Mesothelial cell of epicardium (in vitro differentiated cells): ENCODE data around the gene MYCBPAP. TPM values are rescaled to one million over a fixed set of nuclear protein-coding genes. Genes with fewer than 3 reads are reported as not detected.
A peak's percentile ranks its signal among the peaks of the same experiment; 100 is the strongest.

ENCODE experiments used
- DNase-seq, 2 experiments: peaks; one replicate each; pipeline ENCODE4 v3.0.0; 2021; ENCODE audit warnings: low spot score in 2 of 2; ENCODE audit not compliant: unreplicated experiment in 2 of 2
- H3K27ac Mint-ChIP-seq: 2 replicates; pipeline ENCODE4 v1.8.0; 2021; ENCODE audit warnings: mixed read lengths
- H3K27me3 Mint-ChIP-seq: 2 replicates; pipeline ENCODE4 v1.8.0; 2021; ENCODE audit warnings: low read depth, mixed read lengths
- H3K36me3 Mint-ChIP-seq: 2 replicates; pipeline ENCODE4 v1.8.0; 2021; ENCODE audit warnings: mixed read lengths
- H3K4me1 Mint-ChIP-seq: 2 replicates; pipeline ENCODE4 v1.8.0; 2021; ENCODE audit warnings: mixed read lengths
- H3K4me3 Mint-ChIP-seq: 2 replicates; pipeline ENCODE4 v1.8.0; 2021; ENCODE audit warnings: mild to moderate bottlenecking, moderate library complexity, mixed read lengths
- H3K9me3 Mint-ChIP-seq: 2 replicates; pipeline ENCODE4 v1.8.0; 2021; ENCODE audit warnings: mixed read lengths
- CTCF ChIP-seq: fragments of 200-600 bp; sonication (generic); IDR thresholded peaks from one replicate; pipeline ENCODE4 v1.5.0; 2021; ENCODE audit warnings: antibody characterized with exemption; ENCODE audit not compliant: unreplicated experiment
- total RNA-seq: library from RNA; stranded (reverse); gene quantifications from 3 replicates; pipeline ENCODE4 v1.2.1, GENCODE V29; 2021

MYCBPAP gene
- total RNA-seq, 1 donor from 2014 or later = 5.1 TPM

DNA sequence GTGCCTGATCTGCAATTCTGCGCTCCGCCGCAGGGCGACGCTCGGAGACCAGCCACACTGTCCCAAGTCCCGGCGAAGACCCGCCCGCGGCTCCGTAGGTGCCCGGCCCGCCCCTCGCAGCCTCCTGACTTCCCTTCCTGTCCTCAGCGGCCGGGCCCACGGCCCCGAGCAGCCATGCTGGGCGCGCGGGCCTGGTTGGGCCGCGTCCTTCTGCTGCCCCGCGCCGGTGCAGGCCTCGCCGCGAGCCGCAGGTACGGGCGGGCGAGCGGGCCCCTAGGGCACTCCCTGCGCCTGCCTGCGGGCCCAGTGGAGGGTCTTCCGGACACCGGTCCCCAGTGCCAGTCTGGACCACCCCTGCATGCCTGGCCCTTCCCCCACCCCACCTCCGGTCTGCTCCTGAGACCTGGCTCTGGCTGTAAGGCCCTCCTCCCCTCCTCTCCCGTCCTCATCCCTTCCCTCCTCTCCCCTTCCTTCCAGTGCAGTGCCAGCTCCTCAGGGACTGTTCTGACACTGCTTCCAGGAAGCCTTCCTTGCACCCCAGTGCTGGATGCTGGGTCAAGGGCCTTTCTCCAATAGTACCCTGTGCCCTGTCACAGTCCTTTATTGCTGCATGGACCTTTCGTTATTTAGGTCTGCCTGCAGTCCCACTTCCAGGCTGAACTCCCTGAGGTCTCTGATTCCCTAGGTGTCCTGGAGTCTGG lies 38.9 kb downstream of the MYCBPAP start, which contains the start of gene SPATA20:
Gene SPATA20, plus strand, starts transcription at position 140 of the 701 bp plus-strand sequence. Its CDS starts 35 bp downstream, at position 175.
- Mint-ChIP-seq H3K36me3 (no peaks in the 10 kb centered on the region), H3K4me3 (peak within 1 kb of the TSS; percentile 70), H3K27me3 (peaks cover 3% of the 10 kb centered on the region), H3K27ac (peak within 1 kb of the TSS; percentile 47), H3K4me1 (peaks cover 19% of the 10 kb centered on the region), H3K9me3 (no peaks in the 10 kb centered on the region)
- DNase-seq = peak; percentile 84 to 91
- TF ChIP-seq CTCF = peak; percentile 98

DNA sequence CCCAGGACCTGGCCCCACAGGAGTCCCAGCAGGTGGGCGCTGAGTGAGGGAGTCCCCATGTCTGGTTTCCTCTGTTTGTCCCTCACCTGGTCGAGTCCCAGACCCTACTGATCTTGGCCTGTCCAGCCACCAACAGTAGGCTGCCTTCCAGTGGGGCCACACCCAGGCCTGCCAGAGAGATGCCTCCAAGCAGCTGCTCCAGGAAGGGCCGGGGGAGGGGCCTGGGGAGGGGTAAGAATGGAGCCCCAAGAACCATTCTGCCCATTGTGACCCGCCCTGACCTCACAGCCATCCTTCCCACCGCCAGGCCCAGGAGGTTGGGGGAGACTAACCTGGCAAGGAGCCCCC lies 39.5 kb downstream of the MYCBPAP start:
- no peak for TF ChIP-seq CTCF
- Mint-ChIP-seq H3K4me3 (peak overlapping the region; percentile 70), H3K9me3 (no peaks in the 10 kb centered on the region), H3K4me1 (peaks cover 14% of the 10 kb centered on the region), H3K27ac (no peak overlapping the region), H3K36me3 (no peaks in the 10 kb centered on the region), H3K27me3 (peaks cover 3% of the 10 kb centered on the region)
- no peak for DNase-seq

DNA sequence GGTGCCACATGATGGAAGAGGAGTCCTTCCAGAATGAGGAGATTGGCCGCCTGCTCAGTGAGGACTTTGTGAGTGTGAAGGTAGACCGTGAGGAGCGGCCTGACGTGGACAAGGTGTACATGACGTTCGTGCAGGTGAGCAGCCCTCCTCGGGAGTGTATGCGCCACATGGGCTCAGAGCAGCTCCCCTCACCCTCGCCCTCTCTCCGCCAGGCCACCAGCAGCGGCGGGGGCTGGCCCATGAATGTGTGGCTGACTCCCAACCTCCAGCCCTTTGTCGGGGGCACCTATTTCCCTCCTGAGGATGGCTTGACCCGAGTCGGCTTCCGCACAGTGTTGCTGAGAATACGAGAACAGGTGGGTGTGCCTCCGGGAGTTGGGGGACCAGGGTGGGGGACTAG lies 40.6 kb downstream of the MYCBPAP start:
- peaks cover 6% of the 10 kb centered on the region for H3K4me1 Mint-ChIP-seq
- no peak for TF ChIP-seq CTCF
- peaks cover 3% of the 10 kb centered on the region for H3K27me3 Mint-ChIP-seq
- no peaks in the 10 kb centered on the region for H3K9me3 Mint-ChIP-seq
- no peak overlapping the region for H3K27ac Mint-ChIP-seq
- no peak for DNase-seq
- no peak overlapping the region for H3K4me3 Mint-ChIP-seq
- H3K36me3 Mint-ChIP-seq = no peaks in the 10 kb centered on the region

DNA sequence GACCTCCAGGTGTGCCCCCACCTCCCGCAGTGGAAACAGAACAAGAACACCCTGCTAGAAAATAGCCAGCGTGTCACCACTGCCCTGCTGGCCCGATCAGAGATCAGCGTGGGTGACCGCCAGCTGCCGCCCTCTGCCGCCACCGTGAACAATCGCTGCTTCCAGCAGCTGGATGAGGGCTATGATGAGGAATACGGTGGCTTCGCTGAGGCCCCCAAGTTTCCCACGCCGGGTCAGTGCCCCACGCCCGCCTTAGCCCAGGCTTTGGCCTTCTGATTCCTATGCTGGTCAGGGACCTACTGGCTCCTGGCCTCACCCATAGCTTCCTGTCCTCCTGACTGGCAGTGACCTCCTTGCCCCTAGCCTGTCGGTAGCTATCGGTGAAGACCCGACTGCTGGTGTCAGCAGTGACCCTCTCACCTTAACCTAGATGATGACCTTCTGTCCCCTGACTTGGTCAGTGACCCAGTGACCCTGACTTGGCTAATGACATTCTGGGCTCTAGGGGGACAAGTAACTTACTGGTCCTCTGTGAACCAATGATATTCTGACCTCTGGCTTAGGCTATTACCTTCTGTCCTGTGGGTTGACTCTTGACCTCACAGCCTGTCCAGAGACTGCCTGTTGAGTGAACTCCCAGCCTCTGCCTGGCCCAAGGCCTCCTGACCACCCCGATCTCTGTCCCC lies 41.2 kb downstream of the MYCBPAP start:
- Mint-ChIP-seq H3K9me3 (no peaks in the 10 kb centered on the region), H3K4me3 (no peak overlapping the region), H3K27me3 (peaks cover 3% of the 10 kb centered on the region), H3K27ac (no peak overlapping the region), H3K36me3 (no peaks in the 10 kb centered on the region), H3K4me1 (peaks cover 6% of the 10 kb centered on the region)
- no peak for DNase-seq
- no peak for TF ChIP-seq CTCF

DNA sequence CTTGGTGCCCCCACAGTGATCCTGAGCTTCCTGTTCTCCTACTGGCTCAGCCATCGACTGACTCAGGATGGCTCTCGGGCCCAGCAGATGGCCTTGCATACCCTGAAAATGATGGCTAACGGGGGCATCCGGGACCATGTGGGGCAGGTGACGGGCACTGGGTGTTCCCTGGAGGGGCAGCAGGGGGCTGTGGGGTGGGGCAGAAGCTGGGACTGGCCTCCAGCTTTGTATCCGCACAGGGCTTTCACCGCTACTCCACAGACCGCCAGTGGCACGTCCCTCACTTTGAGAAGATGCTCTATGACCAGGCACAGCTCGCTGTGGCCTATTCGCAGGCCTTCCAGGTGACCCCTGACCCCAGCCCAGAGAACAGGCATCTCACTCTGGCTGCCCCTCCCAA lies 41.7 kb downstream of the MYCBPAP start:
- no peak for TF ChIP-seq CTCF
- Mint-ChIP-seq H3K9me3 (no peaks in the 10 kb centered on the region), H3K4me1 (peaks cover 6% of the 10 kb centered on the region), H3K4me3 (no peak overlapping the region), H3K36me3 (no peaks in the 10 kb centered on the region), H3K27me3 (peaks cover 3% of the 10 kb centered on the region), H3K27ac (no peak overlapping the region)
- no peak for DNase-seq
